Measurements from ENCODE around the gene UBN1. TPM values are rescaled to one million over a fixed set of nuclear protein-coding genes. Genes with fewer than 3 reads are reported as not detected.

UBN1 gene
- total and polyA plus RNA-seq, 8 donors = 31.3 to 41.1 (median 36.4) TPM

DNA sequence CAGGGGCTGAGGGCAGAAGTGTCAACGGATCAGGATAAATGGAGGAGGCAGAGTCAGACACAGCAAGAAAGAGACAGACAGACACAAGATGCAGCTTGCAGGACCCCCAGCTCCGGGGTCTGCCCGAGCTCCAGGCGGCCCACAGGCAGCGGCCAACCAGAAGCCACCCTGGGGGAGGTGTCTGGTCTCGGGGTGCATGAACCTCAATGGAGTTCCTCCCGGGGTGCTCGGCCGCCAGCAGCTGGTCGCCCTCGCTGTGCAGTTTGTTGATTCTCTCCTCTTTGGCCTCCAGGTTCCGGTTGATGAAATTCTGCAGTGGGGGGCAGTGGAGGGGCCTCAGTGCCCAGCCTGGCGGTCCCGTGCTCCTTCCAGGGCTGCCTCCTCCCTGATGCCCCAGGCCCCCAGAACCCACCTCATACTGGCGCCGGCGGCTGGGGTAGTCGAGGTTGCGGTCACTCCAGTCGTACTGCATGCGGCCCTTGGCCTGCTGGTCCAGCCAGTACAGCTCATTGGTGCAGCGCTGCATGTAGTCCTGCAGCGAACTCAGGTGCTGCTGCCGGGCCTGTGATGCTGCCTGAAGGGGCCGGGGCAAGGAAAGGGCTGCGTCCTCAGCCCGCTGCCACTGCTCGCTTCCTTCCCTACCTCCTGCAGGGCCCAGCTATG lies 51.7 kb downstream of the UBN1 start:
- no peak for ATAC-seq
- Histone ChIP-seq H3K27ac (no peak overlapping the region), H3K4me3 (no peak overlapping the region), H3K4me1 (no peaks in the 10 kb centered on the region), H3K9me3 (no peaks in the 10 kb centered on the region), H3K36me3 (peaks cover 0 to 50% of the 10 kb centered on the region in 2 donors), H3K27me3 (no peaks in the 10 kb centered on the region)
- intact Hi-C loops (cut with DNase I) = no loop called here
- peak in 1 of 4 donors; percentile 60 for DNase-seq
- TF ChIP-seq, protein P1, sequence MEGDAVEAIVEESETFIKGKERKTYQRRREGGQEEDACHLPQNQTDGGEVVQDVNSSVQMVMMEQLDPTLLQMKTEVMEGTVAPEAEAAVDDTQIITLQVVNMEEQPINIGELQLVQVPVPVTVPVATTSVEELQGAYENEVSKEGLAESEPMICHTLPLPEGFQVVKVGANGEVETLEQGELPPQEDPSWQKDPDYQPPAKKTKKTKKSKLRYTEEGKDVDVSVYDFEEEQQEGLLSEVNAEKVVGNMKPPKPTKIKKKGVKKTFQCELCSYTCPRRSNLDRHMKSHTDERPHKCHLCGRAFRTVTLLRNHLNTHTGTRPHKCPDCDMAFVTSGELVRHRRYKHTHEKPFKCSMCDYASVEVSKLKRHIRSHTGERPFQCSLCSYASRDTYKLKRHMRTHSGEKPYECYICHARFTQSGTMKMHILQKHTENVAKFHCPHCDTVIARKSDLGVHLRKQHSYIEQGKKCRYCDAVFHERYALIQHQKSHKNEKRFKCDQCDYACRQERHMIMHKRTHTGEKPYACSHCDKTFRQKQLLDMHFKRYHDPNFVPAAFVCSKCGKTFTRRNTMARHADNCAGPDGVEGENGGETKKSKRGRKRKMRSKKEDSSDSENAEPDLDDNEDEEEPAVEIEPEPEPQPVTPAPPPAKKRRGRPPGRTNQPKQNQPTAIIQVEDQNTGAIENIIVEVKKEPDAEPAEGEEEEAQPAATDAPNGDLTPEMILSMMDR (IDR thresholded peaks at IDR 0.05) = no peak

DNA sequence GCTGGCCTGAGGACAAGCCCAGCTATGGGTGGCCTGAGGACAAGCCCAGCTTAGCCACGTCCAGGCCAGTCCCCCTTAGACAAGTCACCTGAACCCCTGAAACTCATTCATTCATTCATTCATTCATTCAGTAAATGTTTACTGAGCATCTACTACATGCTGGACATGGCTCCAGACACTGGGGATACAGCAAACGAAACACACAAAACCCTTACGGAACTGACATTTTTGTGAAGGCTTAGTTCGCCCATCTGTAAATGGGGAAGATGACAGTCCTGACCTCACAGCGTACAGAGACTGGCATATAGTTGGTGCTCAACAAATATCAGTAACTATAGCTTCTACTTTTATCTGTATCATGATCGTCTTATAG lies 52.2 kb downstream of the UBN1 start:
- H3K36me3 ChIP-seq = peaks cover 0 to 44% of the 10 kb centered on the region in 2 donors
- H3K27me3 ChIP-seq = no peaks in the 10 kb centered on the region
- TF ChIP-seq, protein P1 (IDR thresholded peaks at IDR 0.05) = no peak
- no peaks in the 10 kb centered on the region for H3K9me3 ChIP-seq
- DNase-seq = no peak
- no peak for ATAC-seq
- no peak overlapping the region for H3K27ac ChIP-seq
- intact Hi-C loops (cut with DNase I) = no loop called here
- no peak overlapping the region for H3K4me3 ChIP-seq
- no peaks in the 10 kb centered on the region for H3K4me1 ChIP-seq

DNA sequence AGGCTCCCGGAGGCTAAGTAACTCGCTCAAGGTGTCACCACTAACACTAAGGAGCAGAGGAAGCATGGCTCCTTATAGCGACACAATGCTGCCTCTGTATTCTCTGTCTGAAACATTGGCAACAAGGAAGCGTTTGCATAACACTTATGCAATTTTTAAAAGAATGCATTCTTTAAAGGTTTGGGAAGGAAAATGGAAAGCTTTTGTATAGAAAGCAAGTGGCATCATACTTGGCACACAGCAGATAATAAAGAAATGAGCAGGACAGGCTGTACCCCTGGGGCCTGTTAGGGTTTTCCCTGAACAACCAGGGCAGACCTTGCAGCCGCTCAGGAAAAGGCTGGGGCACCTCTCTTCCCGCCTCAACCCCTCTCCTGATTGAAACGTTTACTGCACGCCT lies 52.8 kb downstream of the UBN1 start:
- TF ChIP-seq, protein P1 (IDR thresholded peaks at IDR 0.05) = no peak
- peaks cover 0 to 39% of the 10 kb centered on the region in 2 donors for H3K36me3 ChIP-seq
- no peak overlapping the region for H3K4me3 ChIP-seq
- H3K27ac ChIP-seq = no peak overlapping the region
- no peak for ATAC-seq
- no peaks in the 10 kb centered on the region for H3K27me3 ChIP-seq
- DNase-seq = no peak
- H3K4me1 ChIP-seq = no peaks in the 10 kb centered on the region
- intact Hi-C loops (cut with DNase I) = no loop called here
- H3K9me3 ChIP-seq = no peaks in the 10 kb centered on the region

DNA sequence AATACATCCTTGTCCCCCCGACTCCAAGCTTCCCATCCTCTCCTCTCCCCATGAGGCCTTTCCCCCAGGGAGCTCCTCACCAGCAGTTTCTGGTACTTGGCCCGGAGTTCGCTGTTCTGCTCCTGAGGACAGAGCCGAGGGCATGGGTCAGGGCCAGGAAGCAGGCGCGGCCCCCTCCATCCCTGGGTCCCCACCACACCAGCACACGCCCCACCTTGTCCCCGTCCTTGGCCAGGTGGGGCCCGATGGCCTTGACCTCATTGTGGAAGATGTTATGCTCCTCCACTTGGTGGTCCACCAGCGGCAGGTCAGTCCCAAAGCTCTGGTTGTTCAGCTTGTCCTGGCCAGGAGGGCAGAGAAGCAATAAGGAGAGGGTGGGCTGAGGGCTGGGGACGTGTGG lies 53.5 kb downstream of the UBN1 start:
- Histone ChIP-seq H3K4me3 (no peak overlapping the region), H3K27me3 (no peaks in the 10 kb centered on the region), H3K27ac (no peak overlapping the region), H3K9me3 (no peaks in the 10 kb centered on the region), H3K4me1 (no peaks in the 10 kb centered on the region), H3K36me3 (peaks cover 0 to 33% of the 10 kb centered on the region in 2 donors)
- DNase-seq = peak in 1 of 4 donors; percentile 50
- intact Hi-C loops (cut with DNase I) = no loop called here
- TF ChIP-seq, protein P1 (IDR thresholded peaks at IDR 0.05) = no peak
- ATAC-seq = no peak

DNA sequence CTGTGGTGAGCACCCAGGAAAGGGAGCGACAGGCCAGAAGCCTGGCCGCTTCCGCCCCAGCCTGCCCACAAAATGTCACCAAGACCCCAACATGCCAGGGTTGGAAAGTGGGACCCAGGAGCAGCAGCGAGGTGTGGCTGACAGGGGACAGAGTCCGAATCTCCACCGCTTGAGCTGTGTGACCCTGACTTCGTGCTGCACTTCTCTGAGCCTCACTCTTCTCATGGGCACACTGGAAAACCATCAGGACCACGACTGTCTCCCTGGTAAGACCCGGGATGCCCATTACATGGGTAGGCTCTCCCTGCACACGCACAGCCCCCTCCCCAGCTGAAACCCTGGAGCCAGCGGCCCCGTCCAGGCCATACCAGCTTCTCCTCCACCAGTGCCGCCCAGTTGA lies 54.8 kb downstream of the UBN1 start:
- TF ChIP-seq, protein P1 (IDR thresholded peaks at IDR 0.05) = no peak
- Histone ChIP-seq H3K36me3 (peaks cover 0 to 31% of the 10 kb centered on the region in 2 donors), H3K4me3 (no peak overlapping the region), H3K4me1 (no peaks in the 10 kb centered on the region), H3K9me3 (no peaks in the 10 kb centered on the region), H3K27ac (no peak overlapping the region), H3K27me3 (no peaks in the 10 kb centered on the region)
- DNase-seq = peak in 1 of 4 donors; percentile 45
- no peak for ATAC-seq
- intact Hi-C loops (cut with DNase I) = no loop called here

Measured in left lung (tissue), 10 donors.